ENCODE data around the gene SUDS3.
A peak's percentile ranks its signal among the peaks of the same experiment; 100 is the strongest.

Gene SUDS3

GRCh38 chr12:118357257-118358007 lies 18.9 kb upstream of the SUDS3 start:
- peak; percentile 42 for DNase-seq

- DNase-seq = no peak
These were observed 18.4 kb upstream of the SUDS3 start for GRCh38 chr12:118358008-118358359.

GRCh38 chr12:118358612-118359540 lies 17.5 kb upstream of the SUDS3 start:
- DNase-seq = no peak

- peak; percentile 13 for DNase-seq
These were observed 16.8 kb upstream of the SUDS3 start for GRCh38 chr12:118359541-118359915.

GRCh38 chr12:118361092-118361404 lies 15.3 kb upstream of the SUDS3 start:
- DNase-seq = no peak

- no peak for DNase-seq
These were observed 14.5 kb upstream of the SUDS3 start for GRCh38 chr12:118361889-118362288.

- no peak for DNase-seq
These were observed 7.5 kb upstream of the SUDS3 start for GRCh38 chr12:118368821-118369220.

- no peak for DNase-seq
These were observed 5.8 kb upstream of the SUDS3 start for GRCh38 chr12:118370601-118371000.

- peak; percentile 13 for DNase-seq
These were observed 4.8 kb upstream of the SUDS3 start for GRCh38 chr12:118371321-118372282.

GRCh38 chr12:118372541-118373495 lies 3.5 kb upstream of the SUDS3 start, which contains the start of gene TAOK3:
TSS of gene TAOK3 (minus strand) at chr12:118372907. CDS start at chr12:118255567, 117,340 bp downstream.
- DNase-seq = peak; percentile 98

GRCh38 chr12:118373616-118374015 lies 2.7 kb upstream of the SUDS3 start:
- DNase-seq = no peak

GRCh38 chr12:118374126-118374725 lies 2.1 kb upstream of the SUDS3 start:
- no peak for DNase-seq

- DNase-seq = no peak
These were observed 1.4 kb upstream of the SUDS3 start for GRCh38 chr12:118374909-118375308.

- no peak for DNase-seq
These were observed 1.0 kb upstream of the SUDS3 start for GRCh38 chr12:118375348-118375747.

- DNase-seq = no peak
These were observed 897 bp downstream of the SUDS3 start for GRCh38 chr12:118377021-118377883.

GRCh38 chr12:118377884-118378470 lies 1.6 kb downstream of the SUDS3 start:
- peak; percentile 80 for DNase-seq

GRCh38 chr12:118391424-118391823 lies 15.1 kb downstream of the SUDS3 start:
- DNase-seq = no peak

- DNase-seq = no peak
These were observed 15.5 kb downstream of the SUDS3 start for GRCh38 chr12:118391836-118392235.

- no peak for DNase-seq
These were observed 21.5 kb downstream of the SUDS3 start for GRCh38 chr12:118397708-118398440.

All from activated naive CD4-positive, alpha-beta T cell treated with Interleukin-2 at 50 U/mL for 16 hours (primary cell).